GM20000 (cell line): ENCODE data around the gene CHTF18.

Source experiments
- DNase-seq: peaks from one replicate; pipeline ENCODE4 v3.0.0; 2012; ENCODE audit warnings: low spot score
- TF ChIP-seq, protein P1 (sequence below): IDR thresholded peaks from 2 replicates; pipeline ENCODE4 v1.5.1; 2012; ENCODE audit warnings: mild to moderate bottlenecking, control low read depth; ENCODE audit errors: extremely low read depth, missing control alignments

Gene CHTF18

GRCh38 chr16:838741-839140, 50.3 kb downstream of the CHTF18 start:
- DNase-seq, result no peak

GRCh38 chr16:839643-840408, 51.4 kb downstream of the CHTF18 start:
- no peak for DNase-seq
- TF ChIP-seq, protein P1, sequence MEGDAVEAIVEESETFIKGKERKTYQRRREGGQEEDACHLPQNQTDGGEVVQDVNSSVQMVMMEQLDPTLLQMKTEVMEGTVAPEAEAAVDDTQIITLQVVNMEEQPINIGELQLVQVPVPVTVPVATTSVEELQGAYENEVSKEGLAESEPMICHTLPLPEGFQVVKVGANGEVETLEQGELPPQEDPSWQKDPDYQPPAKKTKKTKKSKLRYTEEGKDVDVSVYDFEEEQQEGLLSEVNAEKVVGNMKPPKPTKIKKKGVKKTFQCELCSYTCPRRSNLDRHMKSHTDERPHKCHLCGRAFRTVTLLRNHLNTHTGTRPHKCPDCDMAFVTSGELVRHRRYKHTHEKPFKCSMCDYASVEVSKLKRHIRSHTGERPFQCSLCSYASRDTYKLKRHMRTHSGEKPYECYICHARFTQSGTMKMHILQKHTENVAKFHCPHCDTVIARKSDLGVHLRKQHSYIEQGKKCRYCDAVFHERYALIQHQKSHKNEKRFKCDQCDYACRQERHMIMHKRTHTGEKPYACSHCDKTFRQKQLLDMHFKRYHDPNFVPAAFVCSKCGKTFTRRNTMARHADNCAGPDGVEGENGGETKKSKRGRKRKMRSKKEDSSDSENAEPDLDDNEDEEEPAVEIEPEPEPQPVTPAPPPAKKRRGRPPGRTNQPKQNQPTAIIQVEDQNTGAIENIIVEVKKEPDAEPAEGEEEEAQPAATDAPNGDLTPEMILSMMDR, result no peak

More at GRCh38 chr16:838741-839140, 50.3 kb downstream of the CHTF18 start:
- TF ChIP-seq, protein P1, result no peak

- no peak for DNase-seq
- TF ChIP-seq, protein P1, result no peak
Measured at GRCh38 chr16:840561-841454, 52.4 kb downstream of the CHTF18 start.

DNA sequence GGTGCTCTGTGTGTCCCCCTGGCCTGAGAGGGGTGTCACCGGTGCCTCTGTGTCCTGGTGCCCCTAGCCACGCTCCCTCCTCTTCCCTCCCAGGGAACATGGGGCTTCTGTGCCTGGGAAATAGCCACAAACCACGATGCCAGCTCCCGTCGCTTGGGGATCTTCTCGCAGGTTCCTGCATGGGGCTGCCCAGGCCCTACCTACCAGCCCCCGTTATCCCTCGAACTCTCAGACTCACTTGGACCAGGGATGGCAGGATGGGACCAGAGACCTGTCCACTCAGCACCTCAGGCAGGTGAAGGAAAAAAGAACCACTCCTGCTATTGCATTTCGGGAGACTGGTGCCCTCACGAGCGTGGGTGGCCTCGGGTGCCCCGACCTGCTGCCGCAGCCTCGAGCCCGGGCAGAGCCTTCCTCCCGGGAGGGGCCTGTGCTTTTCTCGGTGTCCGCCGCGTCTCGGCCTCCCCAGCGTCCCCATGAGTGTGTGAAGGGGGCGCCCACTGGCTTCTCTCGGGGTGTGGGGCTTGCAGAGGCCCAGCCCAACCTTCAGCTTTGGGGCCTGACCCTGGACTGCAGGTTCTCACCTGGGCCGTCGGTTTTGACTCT, 53.1 kb downstream of the CHTF18 start:
- TF ChIP-seq, protein P1, result no peak
- no peak for DNase-seq

GRCh38 chr16:842061-842476, 53.6 kb downstream of the CHTF18 start:
- no peak for DNase-seq

GRCh38 chr16:842711-843560, 54.5 kb downstream of the CHTF18 start:
- no peak for DNase-seq

More at GRCh38 chr16:842061-842476, 53.6 kb downstream of the CHTF18 start:
- TF ChIP-seq, protein P1, result no peak

More at GRCh38 chr16:842711-843560, 54.5 kb downstream of the CHTF18 start:
- TF ChIP-seq, protein P1, result no peak
